HEK293 (cell line): Measurements from ENCODE around the gene STAC2.

Source experiments
- CTCF ChIA-PET: fragments of 350-600 bp; formaldehyde crosslinking; extraction: SDS; loops from one replicate; lab custom pipeline; 2021; ENCODE audit warnings: antibody characterized with exemption; lab: Yijun Ruan, JAX
- POLR2A ChIA-PET: fragments of 300-600 bp; formaldehyde crosslinking; extraction: SDS; loops from one replicate; lab custom pipeline; 2020; ENCODE audit warnings: antibody characterized with exemption, inconsistent platforms; lab: Yijun Ruan, JAX
- H3K27ac ChIP-seq: fragments of 200-500 bp; sonication (Bioruptor generic); 2 replicates; pipeline ENCODE4 v1.5.1; 2014; ENCODE audit warnings: low read depth, low read length, control low read depth, inconsistent platforms; ENCODE audit errors: extremely low read depth
- H3K36me3 ChIP-seq, 2 experiments: fragments of 200-500 bp in 1 of 2; sonication (Bioruptor generic) in 1 of 2; 1 replicate in 1 of 2; 2 replicates in 1 of 2; pipeline ENCODE4 v1.5.1; 2014 to 2017; ENCODE audit warnings: inconsistent platforms in 2 of 2, low read length in 2 of 2; ENCODE audit not compliant: control insufficient read depth in 2 of 2, insufficient read depth in 1 of 2
- H3K4me1 ChIP-seq: fragments of 200-500 bp; sonication (Bioruptor generic); 2 replicates; pipeline ENCODE4 v1.5.1; 2014; ENCODE audit warnings: mild to moderate bottlenecking, low read length, inconsistent platforms; ENCODE audit not compliant: control insufficient read depth, insufficient read depth
- H3K4me3 ChIP-seq: 2 replicates; pipeline ENCODE4 v1.5.1; 2011; ENCODE audit warnings: low read depth, mild to moderate bottlenecking, control low read depth, low read length, moderate library complexity
- H3K9me3 ChIP-seq: fragments of 200-500 bp; sonication (Bioruptor generic); 2 replicates; pipeline ENCODE4 v1.5.1; 2014; ENCODE audit warnings: low read depth, low read length, inconsistent platforms; ENCODE audit not compliant: control insufficient read depth, insufficient read depth
- EGR2 ChIP-seq: fragments of 450-650 bp; formaldehyde crosslinking; IDR thresholded peaks from 2 replicates; pipeline ENCODE4 v1.5.1; 2016; ENCODE audit warnings: low read depth, missing biosample characterization, missing genetic modification characterization
- GLI4 ChIP-seq: fragments of 450-650 bp; formaldehyde crosslinking; IDR thresholded peaks from 2 replicates; pipeline ENCODE4 v1.5.1; 2016; ENCODE audit warnings: missing biosample characterization, missing genetic modification characterization
- KLF7 ChIP-seq: fragments of 450-650 bp; formaldehyde crosslinking; IDR thresholded peaks from 2 replicates; pipeline ENCODE4 v1.5.1; 2016; ENCODE audit warnings: missing biosample characterization, missing genetic modification characterization, borderline replicate concordance
- SP3 ChIP-seq: fragments of 450-650 bp; formaldehyde crosslinking; IDR thresholded peaks from 2 replicates; pipeline ENCODE4 v1.5.1; 2016; ENCODE audit warnings: missing biosample characterization, missing genetic modification characterization
- ZBTB17 ChIP-seq: fragments of 450-650 bp; formaldehyde crosslinking; IDR thresholded peaks from 2 replicates; pipeline ENCODE4 v1.5.1; 2016; ENCODE audit warnings: missing biosample characterization, missing genetic modification characterization
- ZNF114 ChIP-seq: fragments of 450-650 bp; formaldehyde crosslinking; IDR thresholded peaks from 2 replicates; pipeline ENCODE4 v1.5.0; 2017; ENCODE audit warnings: missing biosample characterization, missing genetic modification characterization
- ZNF175 ChIP-seq: fragments of 450-650 bp; formaldehyde crosslinking; IDR thresholded peaks from 2 replicates; pipeline ENCODE4 v1.5.1; 2016; ENCODE audit warnings: missing biosample characterization, missing genetic modification characterization
- ZNF202 ChIP-seq: fragments of 450-650 bp; formaldehyde crosslinking; IDR thresholded peaks from 2 replicates; pipeline ENCODE4 v1.5.1; 2016; ENCODE audit warnings: missing biosample characterization, missing genetic modification characterization, borderline replicate concordance
- ZNF530 ChIP-seq: fragments of 450-650 bp; formaldehyde crosslinking; IDR thresholded peaks from 2 replicates; pipeline ENCODE4 v1.5.1; 2016; ENCODE audit warnings: low read depth, missing biosample characterization, missing genetic modification characterization
- ZNF654 ChIP-seq: fragments of 450-650 bp; formaldehyde crosslinking; IDR thresholded peaks from 2 replicates; pipeline ENCODE4 v1.5.1; 2016; ENCODE audit warnings: low read depth, missing biosample characterization, missing genetic modification characterization
- ZNF660 ChIP-seq: fragments of 450-650 bp; IDR thresholded peaks from 2 replicates; pipeline ENCODE4 v1.5.1; 2018; ENCODE audit warnings: missing biosample characterization, mild to moderate bottlenecking, missing genetic modification characterization
- ZNF843 ChIP-seq: fragments of 450-650 bp; formaldehyde crosslinking; IDR thresholded peaks from 2 replicates; pipeline ENCODE4 v1.5.1; 2016; ENCODE audit warnings: missing biosample characterization, missing genetic modification characterization
- TF ChIP-seq, protein P1 (sequence below): fragments of 450-650 bp; formaldehyde crosslinking; IDR thresholded peaks from 2 replicates; pipeline ENCODE4 v1.5.1; 2016; ENCODE audit warnings: missing biosample characterization, missing genetic modification characterization
- TF ChIP-seq, protein P2 (sequence below): fragments of 450-650 bp; formaldehyde crosslinking; IDR thresholded peaks from 2 replicates; pipeline ENCODE4 v1.5.1; 2016; ENCODE audit warnings: missing biosample characterization, missing genetic modification characterization
- TF ChIP-seq, protein P3 (sequence below): fragments of 450-650 bp; formaldehyde crosslinking; IDR thresholded peaks from 2 replicates; pipeline ENCODE4; 2016; ENCODE audit warnings: missing biosample characterization, missing genetic modification characterization
- TF ChIP-seq, protein P4 (sequence below): fragments of 450-650 bp; IDR thresholded peaks from 2 replicates; pipeline ENCODE4 v1.5.1; 2018; ENCODE audit warnings: missing biosample characterization, missing genetic modification characterization
- TF ChIP-seq, protein P5 (sequence below): fragments of 450-650 bp; formaldehyde crosslinking; IDR thresholded peaks from 2 replicates; pipeline ENCODE4 v1.5.1; 2017; ENCODE audit warnings: missing biosample characterization, missing genetic modification characterization

Gene STAC2

DNA sequence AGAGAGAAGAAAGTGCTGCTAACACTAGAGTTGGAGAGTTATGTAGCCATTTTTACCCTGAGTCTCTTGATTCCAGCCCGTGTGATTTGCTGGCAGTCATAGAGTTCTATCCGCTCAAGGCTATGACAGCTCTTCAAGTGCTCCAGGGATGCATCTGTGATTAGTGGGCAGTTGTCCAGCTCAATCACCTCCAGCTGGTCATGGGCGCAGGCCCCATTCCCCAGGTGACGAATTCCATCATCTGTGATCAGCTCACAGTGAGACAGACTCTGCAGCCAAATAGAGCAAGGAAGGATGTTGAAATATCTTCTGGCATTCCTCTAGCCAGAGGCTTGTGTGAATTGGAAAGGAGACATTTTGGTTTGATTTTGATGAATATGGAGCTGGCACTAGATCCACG lies 38.4 kb upstream of the STAC2 start:
- peaks cover 73 to 75% of the 10 kb centered on the region in 2 experiments for H3K36me3 ChIP-seq
- ChIA-PET POLR2A (no interaction called here), CTCF (interaction anchor here (0.6 to 2.6 kb wide), 6 partner anchors 9 to 290 kb away, joined by 3 to 14 read pairs (median 3); no protein-coding TSS in a partner anchor)
- no peaks in the 10 kb centered on the region for H3K4me1 ChIP-seq
- H3K9me3 ChIP-seq: no peaks in the 10 kb centered on the region
- H3K4me3 ChIP-seq: no peak overlapping the region
- H3K27ac ChIP-seq: no peak overlapping the region
- TF ChIP-seq, protein P1, sequence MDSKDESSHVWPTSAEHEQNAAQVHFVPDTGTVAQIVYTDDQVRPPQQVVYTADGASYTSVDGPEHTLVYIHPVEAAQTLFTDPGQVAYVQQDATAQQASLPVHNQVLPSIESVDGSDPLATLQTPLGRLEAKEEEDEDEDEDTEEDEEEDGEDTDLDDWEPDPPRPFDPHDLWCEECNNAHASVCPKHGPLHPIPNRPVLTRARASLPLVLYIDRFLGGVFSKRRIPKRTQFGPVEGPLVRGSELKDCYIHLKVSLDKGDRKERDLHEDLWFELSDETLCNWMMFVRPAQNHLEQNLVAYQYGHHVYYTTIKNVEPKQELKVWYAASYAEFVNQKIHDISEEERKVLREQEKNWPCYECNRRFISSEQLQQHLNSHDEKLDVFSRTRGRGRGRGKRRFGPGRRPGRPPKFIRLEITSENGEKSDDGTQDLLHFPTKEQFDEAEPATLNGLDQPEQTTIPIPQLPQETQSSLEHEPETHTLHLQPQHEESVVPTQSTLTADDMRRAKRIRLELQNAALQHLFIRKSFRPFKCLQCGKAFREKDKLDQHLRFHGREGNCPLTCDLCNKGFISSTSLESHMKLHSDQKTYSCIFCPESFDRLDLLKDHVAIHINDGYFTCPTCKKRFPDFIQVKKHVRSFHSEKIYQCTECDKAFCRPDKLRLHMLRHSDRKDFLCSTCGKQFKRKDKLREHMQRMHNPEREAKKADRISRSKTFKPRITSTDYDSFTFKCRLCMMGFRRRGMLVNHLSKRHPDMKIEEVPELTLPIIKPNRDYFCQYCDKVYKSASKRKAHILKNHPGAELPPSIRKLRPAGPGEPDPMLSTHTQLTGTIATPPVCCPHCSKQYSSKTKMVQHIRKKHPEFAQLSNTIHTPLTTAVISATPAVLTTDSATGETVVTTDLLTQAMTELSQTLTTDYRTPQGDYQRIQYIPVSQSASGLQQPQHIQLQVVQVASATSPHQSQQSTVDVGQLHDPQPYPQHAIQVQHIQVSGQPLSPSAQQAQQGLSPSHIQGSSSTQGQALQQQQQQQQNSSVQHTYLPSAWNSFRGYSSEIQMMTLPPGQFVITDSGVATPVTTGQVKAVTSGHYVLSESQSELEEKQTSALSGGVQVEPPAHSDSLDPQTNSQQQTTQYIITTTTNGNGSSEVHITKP: no peak
- no peak for TF ChIP-seq SP3 (tag by site-specific recombination)
- no peak for TF ChIP-seq KLF7

DNA sequence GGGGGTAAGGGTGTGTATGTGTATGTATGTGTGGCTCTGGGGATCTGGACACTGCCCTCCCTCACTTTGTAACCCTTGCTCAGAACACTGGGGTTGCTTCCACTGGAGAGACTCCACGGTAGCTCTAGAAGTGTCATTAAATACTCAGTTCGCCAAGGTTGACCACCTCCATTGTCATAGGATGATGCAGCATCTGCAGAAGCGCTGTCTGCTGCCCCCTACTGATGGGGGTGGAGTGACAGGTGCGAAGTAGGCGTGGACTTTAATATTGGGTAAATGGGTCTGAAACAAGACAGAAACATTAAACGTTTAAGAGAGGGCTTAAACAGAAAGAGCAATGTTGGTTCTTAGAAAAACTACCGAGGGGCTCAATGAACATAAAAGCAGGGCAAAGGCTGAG lies 35.5 kb upstream of the STAC2 start:
- Histone ChIP-seq H3K9me3 (no peaks in the 10 kb centered on the region), H3K4me3 (no peak overlapping the region), H3K27ac (no peak overlapping the region), H3K4me1 (peaks cover 5% of the 10 kb centered on the region; the same call in 1 of the 2 replicates), H3K36me3 (peaks cover 54 to 70% of the 10 kb centered on the region in 2 experiments)
- ChIA-PET CTCF (interaction anchor here (0.6 to 1.2 kb wide), 10 partner anchors 9 to 239 kb away, joined by 3 to 8 read pairs (median 4); no protein-coding TSS in a partner anchor), POLR2A (no interaction called here)
- TF ChIP-seq, protein P2, sequence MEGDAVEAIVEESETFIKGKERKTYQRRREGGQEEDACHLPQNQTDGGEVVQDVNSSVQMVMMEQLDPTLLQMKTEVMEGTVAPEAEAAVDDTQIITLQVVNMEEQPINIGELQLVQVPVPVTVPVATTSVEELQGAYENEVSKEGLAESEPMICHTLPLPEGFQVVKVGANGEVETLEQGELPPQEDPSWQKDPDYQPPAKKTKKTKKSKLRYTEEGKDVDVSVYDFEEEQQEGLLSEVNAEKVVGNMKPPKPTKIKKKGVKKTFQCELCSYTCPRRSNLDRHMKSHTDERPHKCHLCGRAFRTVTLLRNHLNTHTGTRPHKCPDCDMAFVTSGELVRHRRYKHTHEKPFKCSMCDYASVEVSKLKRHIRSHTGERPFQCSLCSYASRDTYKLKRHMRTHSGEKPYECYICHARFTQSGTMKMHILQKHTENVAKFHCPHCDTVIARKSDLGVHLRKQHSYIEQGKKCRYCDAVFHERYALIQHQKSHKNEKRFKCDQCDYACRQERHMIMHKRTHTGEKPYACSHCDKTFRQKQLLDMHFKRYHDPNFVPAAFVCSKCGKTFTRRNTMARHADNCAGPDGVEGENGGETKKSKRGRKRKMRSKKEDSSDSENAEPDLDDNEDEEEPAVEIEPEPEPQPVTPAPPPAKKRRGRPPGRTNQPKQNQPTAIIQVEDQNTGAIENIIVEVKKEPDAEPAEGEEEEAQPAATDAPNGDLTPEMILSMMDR: peak; percentile 29; the same call in 1 of the 2 replicates
- TF ChIP-seq ZNF654: no peak

DNA sequence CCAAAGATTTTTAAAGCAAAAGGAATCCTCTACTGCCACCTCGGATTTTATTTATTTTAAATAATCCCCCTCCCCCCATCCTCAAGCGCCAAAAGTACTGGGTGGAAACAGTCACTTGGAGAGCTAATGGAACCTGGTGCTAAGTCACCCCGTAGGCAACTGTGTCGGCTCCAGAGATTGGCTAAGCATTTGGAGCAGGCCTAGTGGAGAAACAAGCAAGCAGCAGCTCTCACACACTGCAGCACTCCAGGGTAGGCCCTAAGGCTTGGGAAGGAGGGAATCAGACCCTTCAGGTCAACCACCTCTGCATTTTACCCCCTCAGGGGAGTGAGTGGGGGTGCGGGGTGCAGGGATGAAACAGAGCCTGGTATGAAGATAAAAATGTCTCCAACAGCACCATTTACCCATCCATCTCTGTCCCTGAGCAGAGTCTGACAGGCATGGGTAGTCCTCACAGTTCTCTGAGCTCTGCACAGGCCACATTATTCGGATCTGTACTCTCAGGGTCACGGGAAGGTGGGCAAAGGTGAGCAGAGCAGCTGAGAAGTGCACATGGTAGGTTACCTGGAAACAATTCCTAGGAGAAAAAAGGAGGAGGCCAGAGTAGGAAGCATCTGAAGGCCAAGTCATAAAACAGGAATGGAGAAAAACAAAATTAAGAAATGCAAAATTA lies 27.2 kb upstream of the STAC2 start:
- Histone ChIP-seq H3K4me1 (peaks cover 21% of the 10 kb centered on the region), H3K27ac (no peak overlapping the region; the same call in 1 of the 2 replicates), H3K4me3 (no peak overlapping the region), H3K9me3 (no peaks in the 10 kb centered on the region), H3K36me3 (peaks cover 4 to 26% of the 10 kb centered on the region in 2 experiments; a peak in 2 of 3 replicates)
- no peak for TF ChIP-seq ZNF114 (tag by site-specific recombination)
- TF ChIP-seq EGR2 (tag by site-specific recombination): no peak
- peak; percentile 66 for TF ChIP-seq ZBTB17 (tag by site-specific recombination)
- no peak for TF ChIP-seq ZNF175
- POLR2A ChIA-PET: no interaction called here
- CTCF ChIA-PET: interaction anchor here (0.7 to 5.8 kb wide), 13 partner anchors 8 to 748 kb away, joined by 3 to 29 read pairs (median 6); no protein-coding TSS in a partner anchor

DNA sequence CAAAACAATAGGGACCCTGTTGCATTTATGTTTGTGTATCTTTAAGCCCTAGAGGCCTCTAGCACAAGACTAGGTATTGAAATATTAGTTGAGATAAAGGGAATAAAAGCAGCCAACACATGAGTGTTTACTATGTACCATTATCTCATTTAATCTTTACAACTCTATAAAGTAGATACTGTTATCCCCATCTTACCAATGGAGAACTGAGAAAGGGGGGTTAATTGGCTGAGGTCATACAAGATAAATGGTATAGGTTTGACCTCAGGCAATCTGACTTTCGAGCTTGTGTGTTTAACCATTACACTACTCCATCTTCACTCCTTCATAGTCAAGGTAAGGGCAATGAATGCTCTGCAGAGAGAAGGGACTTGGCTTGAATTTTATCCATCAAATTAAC lies 26.3 kb upstream of the STAC2 start:
- POLR2A ChIA-PET: no interaction called here
- Histone ChIP-seq H3K9me3 (no peaks in the 10 kb centered on the region), H3K36me3 (peaks cover 4 to 19% of the 10 kb centered on the region in 2 experiments; a peak in 2 of 3 replicates)
- TF ChIP-seq ZNF530 (no peak), ZNF660 (tag by site-specific recombination) (no peak), ZNF843 (tag by site-specific recombination) (peak; percentile 80), ZNF202 (tag by site-specific recombination) (no peak), GLI4 (tag by site-specific recombination) (no peak)
- TF ChIP-seq, protein P3, sequence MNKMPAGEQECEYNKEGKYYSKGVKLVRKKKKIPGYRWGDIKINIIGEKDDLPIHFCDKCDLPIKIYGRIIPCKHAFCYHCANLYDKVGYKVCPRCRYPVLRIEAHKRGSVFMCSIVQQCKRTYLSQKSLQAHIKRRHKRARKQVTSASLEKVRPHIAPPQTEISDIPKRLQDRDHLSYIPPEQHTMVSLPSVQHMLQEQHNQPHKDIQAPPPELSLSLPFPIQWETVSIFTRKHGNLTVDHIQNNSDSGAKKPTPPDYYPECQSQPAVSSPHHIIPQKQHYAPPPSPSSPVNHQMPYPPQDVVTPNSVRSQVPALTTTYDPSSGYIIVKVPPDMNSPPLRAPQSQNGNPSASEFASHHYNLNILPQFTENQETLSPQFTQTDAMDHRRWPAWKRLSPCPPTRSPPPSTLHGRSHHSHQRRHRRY (tag by site-specific recombination): no peak
- TF ChIP-seq, protein P4, sequence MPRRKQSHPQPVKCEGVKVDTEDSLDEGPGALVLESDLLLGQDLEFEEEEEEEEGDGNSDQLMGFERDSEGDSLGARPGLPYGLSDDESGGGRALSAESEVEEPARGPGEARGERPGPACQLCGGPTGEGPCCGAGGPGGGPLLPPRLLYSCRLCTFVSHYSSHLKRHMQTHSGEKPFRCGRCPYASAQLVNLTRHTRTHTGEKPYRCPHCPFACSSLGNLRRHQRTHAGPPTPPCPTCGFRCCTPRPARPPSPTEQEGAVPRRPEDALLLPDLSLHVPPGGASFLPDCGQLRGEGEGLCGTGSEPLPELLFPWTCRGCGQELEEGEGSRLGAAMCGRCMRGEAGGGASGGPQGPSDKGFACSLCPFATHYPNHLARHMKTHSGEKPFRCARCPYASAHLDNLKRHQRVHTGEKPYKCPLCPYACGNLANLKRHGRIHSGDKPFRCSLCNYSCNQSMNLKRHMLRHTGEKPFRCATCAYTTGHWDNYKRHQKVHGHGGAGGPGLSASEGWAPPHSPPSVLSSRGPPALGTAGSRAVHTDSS (tag by site-specific recombination): no peak
- TF ChIP-seq, protein P5, sequence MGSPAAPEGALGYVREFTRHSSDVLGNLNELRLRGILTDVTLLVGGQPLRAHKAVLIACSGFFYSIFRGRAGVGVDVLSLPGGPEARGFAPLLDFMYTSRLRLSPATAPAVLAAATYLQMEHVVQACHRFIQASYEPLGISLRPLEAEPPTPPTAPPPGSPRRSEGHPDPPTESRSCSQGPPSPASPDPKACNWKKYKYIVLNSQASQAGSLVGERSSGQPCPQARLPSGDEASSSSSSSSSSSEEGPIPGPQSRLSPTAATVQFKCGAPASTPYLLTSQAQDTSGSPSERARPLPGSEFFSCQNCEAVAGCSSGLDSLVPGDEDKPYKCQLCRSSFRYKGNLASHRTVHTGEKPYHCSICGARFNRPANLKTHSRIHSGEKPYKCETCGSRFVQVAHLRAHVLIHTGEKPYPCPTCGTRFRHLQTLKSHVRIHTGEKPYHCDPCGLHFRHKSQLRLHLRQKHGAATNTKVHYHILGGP (tag by site-specific recombination): no peak

More for the DNA sequence above, 26.3 kb upstream of the STAC2 start:
- Histone ChIP-seq H3K27ac (peak overlapping the region; percentile 10), H3K4me1 (peaks cover 19% of the 10 kb centered on the region), H3K4me3 (no peak overlapping the region)
- CTCF ChIA-PET: interaction anchor here (0.7 to 2.3 kb wide), 11 partner anchors 8 to 747 kb away, joined by 3 to 16 read pairs (median 6); no protein-coding TSS in a partner anchor
